Measurements from ENCODE around the gene GPC1.

GPC1 gene

GRCh38 chr2:240392084-240392947 is 43.1 kb upstream of the GPC1 start:
- DNase-seq (ENCODE audit: insufficient read length) (no peak), FAIRE-seq (no peak)
- no peak for TF ChIP-seq POLR2AphosphoS5 (IDR thresholded peaks at IDR 0.05; ENCODE audit: low read depth, low read length)
- no peak for TF ChIP-seq TAF1 (IDR thresholded peaks at IDR 0.05; ENCODE audit: borderline replicate concordance, low read depth, low read length)
- TF ChIP-seq POLR2A (IDR thresholded peaks at IDR 0.05; ENCODE audit: low read depth, low read length) = no peak

- DNase-seq (ENCODE audit: insufficient read length) (peak; percentile 13), FAIRE-seq (no peak)
- TF ChIP-seq POLR2A (IDR thresholded peaks at IDR 0.05; ENCODE audit: low read depth, low read length) (no peak), POLR2AphosphoS5 (IDR thresholded peaks at IDR 0.05; ENCODE audit: low read depth, low read length) (no peak), TAF1 (IDR thresholded peaks at IDR 0.05; ENCODE audit: borderline replicate concordance, low read depth, low read length) (no peak)
These were observed 42.3 kb upstream of the GPC1 start for GRCh38 chr2:240392948-240393830.

GRCh38 chr2:240393831-240394410 is 41.5 kb upstream of the GPC1 start:
- DNase-seq (ENCODE audit: insufficient read length) (no peak), FAIRE-seq (no peak)
- TF ChIP-seq POLR2AphosphoS5 (IDR thresholded peaks at IDR 0.05; ENCODE audit: low read depth, low read length) = no peak
- no peak for TF ChIP-seq TAF1 (IDR thresholded peaks at IDR 0.05; ENCODE audit: borderline replicate concordance, low read depth, low read length)
- TF ChIP-seq POLR2A (IDR thresholded peaks at IDR 0.05; ENCODE audit: low read depth, low read length) = no peak

- no peak for FAIRE-seq
- DNase-seq (ENCODE audit: insufficient read length) = no peak
- TF ChIP-seq POLR2AphosphoS5 (IDR thresholded peaks at IDR 0.05; ENCODE audit: low read depth, low read length) (no peak), TAF1 (IDR thresholded peaks at IDR 0.05; ENCODE audit: borderline replicate concordance, low read depth, low read length) (no peak), POLR2A (IDR thresholded peaks at IDR 0.05; ENCODE audit: low read depth, low read length) (no peak)
These were observed 40.9 kb upstream of the GPC1 start for GRCh38 chr2:240394549-240394948.

- DNase-seq (ENCODE audit: insufficient read length) (no peak), FAIRE-seq (no peak)
- TF ChIP-seq TAF1 (IDR thresholded peaks at IDR 0.05; ENCODE audit: borderline replicate concordance, low read depth, low read length) = no peak
- no peak for TF ChIP-seq POLR2A (IDR thresholded peaks at IDR 0.05; ENCODE audit: low read depth, low read length)
- TF ChIP-seq POLR2AphosphoS5 (IDR thresholded peaks at IDR 0.05; ENCODE audit: low read depth, low read length) = no peak
These were observed 40.0 kb upstream of the GPC1 start for GRCh38 chr2:240395448-240395847.

GRCh38 chr2:240395896-240396622 is 39.4 kb upstream of the GPC1 start:
- no peak for DNase-seq (ENCODE audit: insufficient read length)
- no peak for FAIRE-seq

GRCh38 chr2:240396623-240397541 is 38.6 kb upstream of the GPC1 start:
- DNase-seq (ENCODE audit: insufficient read length) (no peak), FAIRE-seq (no peak)

More at GRCh38 chr2:240395896-240396622, 39.4 kb upstream of the GPC1 start:
- TF ChIP-seq POLR2A (IDR thresholded peaks at IDR 0.05; ENCODE audit: low read depth, low read length) = no peak
- TF ChIP-seq TAF1 (IDR thresholded peaks at IDR 0.05; ENCODE audit: borderline replicate concordance, low read depth, low read length) = no peak
- TF ChIP-seq POLR2AphosphoS5 (IDR thresholded peaks at IDR 0.05; ENCODE audit: low read depth, low read length) = no peak

GRCh38 chr2:240397542-240397916 is 37.9 kb upstream of the GPC1 start:
- FAIRE-seq = no peak
- no peak for DNase-seq (ENCODE audit: insufficient read length)
- TF ChIP-seq POLR2A (IDR thresholded peaks at IDR 0.05; ENCODE audit: low read depth, low read length) (no peak), TAF1 (IDR thresholded peaks at IDR 0.05; ENCODE audit: borderline replicate concordance, low read depth, low read length) (no peak), POLR2AphosphoS5 (IDR thresholded peaks at IDR 0.05; ENCODE audit: low read depth, low read length) (no peak)

More at GRCh38 chr2:240396623-240397541, 38.6 kb upstream of the GPC1 start:
- no peak for TF ChIP-seq POLR2A (IDR thresholded peaks at IDR 0.05; ENCODE audit: low read depth, low read length)

GRCh38 chr2:240397924-240398645 is 37.4 kb upstream of the GPC1 start:
- DNase-seq (ENCODE audit: insufficient read length) (no peak), FAIRE-seq (no peak)
- no peak for TF ChIP-seq TAF1 (IDR thresholded peaks at IDR 0.05; ENCODE audit: borderline replicate concordance, low read depth, low read length)
- no peak for TF ChIP-seq POLR2AphosphoS5 (IDR thresholded peaks at IDR 0.05; ENCODE audit: low read depth, low read length)
- TF ChIP-seq POLR2A (IDR thresholded peaks at IDR 0.05; ENCODE audit: low read depth, low read length) = no peak
